Ovary (tissue), 9 donors: ENCODE measurements around the gene PIK3R6. TPM values are rescaled to one million over a fixed set of nuclear protein-coding genes. Genes with fewer than 3 reads are reported as not detected.

Source experiments
- DNase-seq, 5 donors: peaks; one replicate each; pipeline ENCODE4 v3.0.0-alpha.2; 2019 to 2020
- H3K27ac ChIP-seq, 2 donors: fragments of 200-600 bp; one replicate each; pipeline versions ENCODE4 v1.5.1 to v1.8.0; 2019 to 2022
- H3K27me3 ChIP-seq: fragments of 200-600 bp; one replicate; pipeline ENCODE4 v1.8.0; 2022
- H3K36me3 ChIP-seq: fragments of 200-600 bp; sonication (generic); one replicate; pipeline ENCODE4 v1.5.1; 2019
- H3K4me1 ChIP-seq: one replicate; pipeline ENCODE4 v1.8.1; 2013; ENCODE audit warnings: mild to moderate bottlenecking, moderate library complexity; ENCODE audit not compliant: insufficient read depth
- H3K4me3 ChIP-seq: fragments of 200-600 bp; sonication (generic); one replicate; pipeline ENCODE4 v1.5.1; 2017
- H3K9me3 ChIP-seq, 2 donors: fragments of 200-600 bp in 1 of 2; sonication (generic) in 1 of 2; one replicate each; pipeline versions ENCODE4 v1.5.1 to v1.8.1; 2013 to 2019; ENCODE audit warnings: mild to moderate bottlenecking in 1 of 2, moderate library complexity in 1 of 2
- EP300 ChIP-seq: sonication (generic); formaldehyde crosslinking; IDR thresholded peaks from one replicate; pipeline ENCODE4 v1.6.1; 2017; ENCODE audit warnings: antibody characterized with exemption
- POLR2A ChIP-seq: fragments of 450-650 bp; IDR thresholded peaks from one replicate; pipeline ENCODE4 v1.6.1; 2017; ENCODE audit warnings: antibody characterized with exemption, mild to moderate bottlenecking, moderate library complexity
- WGBS, 3 donors: extraction: QIAGEN DNeasy Blood & Tissue Kit in 1 of 3; methylation state at CpG; one replicate each; pipeline versions ENCODE4 v1.1.5 to v1.1.7; 2013 to 2017; 5-methylcytosine and 5-hydroxymethylcytosine counted together
- intact Hi-C, 4 donors: fragments of 100-400 bp; cut with DNase I; formaldehyde crosslinking; loops; one replicate each; pipeline versions ENCODE4 v1.11.0 to v1.15.1; 2022 to 2023
- polyA plus RNA-seq, 2 donors: library from polyadenylated mRNA; stranded (reverse); fragments of 200-250 nt in 1 of 2; fragments of 350-450 nt in 1 of 2; fragmentation: Illumina TruSeq in 1 of 2; extraction: RNeasy Lipid Tissue Mini Kit (QIAGEN cat#74804) in 1 of 2; gene quantifications; one replicate each; pipeline ENCODE4 v1.2.3, GENCODE V29; 2013 to 2014
- total RNA-seq, 7 donors: library from RNA; depleted of rRNA in 2 of 7; stranded (reverse); fragments of >200 nt in 2 of 7; fragmentation: NEBNext Ultra II Directional in 3 of 7; extraction: Animal tissue kit (Norgen Biotek cat#: 25700) in 3 of 7; gene quantifications; one replicate each; pipeline versions ENCODE4 v1.1.0 to v1.2.4, GENCODE V29; 2016 to 2023
- TF ChIP-seq, protein P1 (sequence below), 3 donors: fragments of 450-650 bp in 2 of 3; fragments of 200-600 bp in 1 of 3; IDR thresholded peaks; one replicate each; pipeline versions ENCODE4 v1.5.1 to v1.8.0; 2016 to 2022; ENCODE audit warnings: antibody characterized with exemption in 3 of 3, mild to moderate bottlenecking in 1 of 3
- donor health status: DM: no; HTN: no; CAD: no; lungs with moderate emphysema.
- donor health status: DM: no; HTN: no; CAD: no.
- donor health status: Bipolar disorder and iron deficiency.
- donor health status: DM: yes; HTN: yes; CAD: no.
- donor health status: DM: no; HTN: no; CAD: no.
- donor health status: DM: yes; HTN: yes; CAD: no.

PIK3R6 gene
- total and polyA plus RNA-seq, 9 donors = 0.12 to 0.93 (median 0.23) TPM

DNA sequence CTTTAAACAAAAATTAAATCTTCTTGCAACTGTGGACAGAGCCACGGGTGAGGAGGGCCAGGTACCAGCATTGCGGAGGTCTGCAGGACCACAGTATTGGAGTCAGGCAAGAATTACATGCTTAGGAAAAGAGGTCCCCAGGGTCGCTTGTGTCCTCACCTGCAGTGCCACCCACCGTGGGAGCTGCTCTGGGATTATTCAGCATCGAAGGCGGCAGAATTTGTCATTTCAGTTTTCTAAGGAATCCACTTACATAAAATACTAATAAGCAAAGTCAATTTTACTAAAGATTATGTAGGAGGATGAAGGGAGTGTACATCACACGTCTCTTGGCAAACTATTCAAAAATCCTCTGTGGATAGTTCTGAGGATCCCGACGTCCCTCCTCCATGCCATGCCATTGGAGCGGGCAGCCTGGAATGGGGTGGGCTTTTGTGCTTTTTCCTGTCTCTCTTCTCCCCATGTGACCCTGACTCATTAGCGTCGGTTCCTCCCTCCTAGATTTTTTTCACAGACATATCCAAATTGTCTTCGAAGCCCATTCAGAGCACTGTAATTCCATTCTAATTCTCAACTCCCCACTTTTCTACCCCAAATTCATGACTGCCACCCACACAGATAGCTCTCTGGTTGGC lies 3.0 kb upstream of the PIK3R6 start:
- TF ChIP-seq, protein P1, sequence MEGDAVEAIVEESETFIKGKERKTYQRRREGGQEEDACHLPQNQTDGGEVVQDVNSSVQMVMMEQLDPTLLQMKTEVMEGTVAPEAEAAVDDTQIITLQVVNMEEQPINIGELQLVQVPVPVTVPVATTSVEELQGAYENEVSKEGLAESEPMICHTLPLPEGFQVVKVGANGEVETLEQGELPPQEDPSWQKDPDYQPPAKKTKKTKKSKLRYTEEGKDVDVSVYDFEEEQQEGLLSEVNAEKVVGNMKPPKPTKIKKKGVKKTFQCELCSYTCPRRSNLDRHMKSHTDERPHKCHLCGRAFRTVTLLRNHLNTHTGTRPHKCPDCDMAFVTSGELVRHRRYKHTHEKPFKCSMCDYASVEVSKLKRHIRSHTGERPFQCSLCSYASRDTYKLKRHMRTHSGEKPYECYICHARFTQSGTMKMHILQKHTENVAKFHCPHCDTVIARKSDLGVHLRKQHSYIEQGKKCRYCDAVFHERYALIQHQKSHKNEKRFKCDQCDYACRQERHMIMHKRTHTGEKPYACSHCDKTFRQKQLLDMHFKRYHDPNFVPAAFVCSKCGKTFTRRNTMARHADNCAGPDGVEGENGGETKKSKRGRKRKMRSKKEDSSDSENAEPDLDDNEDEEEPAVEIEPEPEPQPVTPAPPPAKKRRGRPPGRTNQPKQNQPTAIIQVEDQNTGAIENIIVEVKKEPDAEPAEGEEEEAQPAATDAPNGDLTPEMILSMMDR (IDR thresholded peaks at IDR 0.05) = no peak
- TF ChIP-seq EP300 (no peak), POLR2A (no peak)
- H3K27ac ChIP-seq = no peak overlapping the region
- no peaks in the 10 kb centered on the region for H3K9me3 ChIP-seq
- no peak for DNase-seq
- H3K36me3 ChIP-seq = no peaks in the 10 kb centered on the region
- H3K27me3 ChIP-seq = no peaks in the 10 kb centered on the region
- intact Hi-C loops = no loop called here
- WGBS, 3 donors = 48 to 59% (median 55%) methylated on average over 13 of the region's 13 CpGs
- no peak overlapping the region for H3K4me3 ChIP-seq
- no peaks in the 10 kb centered on the region for H3K4me1 ChIP-seq

DNA sequence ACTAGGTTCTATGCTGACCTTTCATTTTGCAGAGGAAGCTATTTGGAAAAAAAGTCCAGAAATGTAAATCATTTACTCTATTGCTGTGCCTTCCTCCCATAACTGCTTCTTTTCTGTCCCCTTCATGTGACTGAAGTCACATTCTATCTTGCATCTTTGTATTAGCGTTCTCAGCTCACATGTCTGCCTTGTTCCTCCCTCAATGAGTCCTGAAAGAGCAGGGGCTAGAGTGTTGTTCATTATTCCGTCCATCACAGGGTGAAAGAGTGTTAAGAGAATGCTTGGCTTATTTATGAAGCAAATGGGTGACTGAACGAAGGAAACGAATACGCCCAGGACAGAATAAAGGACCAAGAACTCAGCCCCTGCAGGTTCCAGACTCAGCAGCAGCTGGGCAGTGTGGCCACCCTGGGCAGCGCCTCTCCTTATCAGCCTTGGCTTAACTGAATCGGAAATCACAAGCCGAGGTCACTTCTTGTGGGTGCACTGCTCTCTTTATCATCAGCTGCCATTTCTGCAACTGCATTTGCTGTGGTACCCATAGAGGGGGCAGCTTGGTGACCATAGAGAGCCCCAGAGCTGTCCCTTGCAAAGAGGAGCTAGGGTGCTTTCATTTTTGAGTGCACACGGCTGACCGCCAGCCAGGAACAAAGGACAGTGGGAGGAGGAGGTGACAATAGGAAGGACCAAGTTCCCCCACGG lies 1.8 kb upstream of the PIK3R6 start:
- Histone ChIP-seq H3K4me1 (no peaks in the 10 kb centered on the region), H3K4me3 (no peak overlapping the region), H3K27me3 (no peaks in the 10 kb centered on the region), H3K36me3 (no peaks in the 10 kb centered on the region), H3K27ac (no peak overlapping the region), H3K9me3 (no peaks in the 10 kb centered on the region)
- 63 to 72% (median 66%) methylated on average over 11 of the region's 11 CpGs for WGBS, 3 donors
- TF ChIP-seq POLR2A (no peak), EP300 (no peak)
- TF ChIP-seq, protein P1 (IDR thresholded peaks at IDR 0.05) = no peak
- no peak for DNase-seq
- intact Hi-C loops = no loop called here

DNA sequence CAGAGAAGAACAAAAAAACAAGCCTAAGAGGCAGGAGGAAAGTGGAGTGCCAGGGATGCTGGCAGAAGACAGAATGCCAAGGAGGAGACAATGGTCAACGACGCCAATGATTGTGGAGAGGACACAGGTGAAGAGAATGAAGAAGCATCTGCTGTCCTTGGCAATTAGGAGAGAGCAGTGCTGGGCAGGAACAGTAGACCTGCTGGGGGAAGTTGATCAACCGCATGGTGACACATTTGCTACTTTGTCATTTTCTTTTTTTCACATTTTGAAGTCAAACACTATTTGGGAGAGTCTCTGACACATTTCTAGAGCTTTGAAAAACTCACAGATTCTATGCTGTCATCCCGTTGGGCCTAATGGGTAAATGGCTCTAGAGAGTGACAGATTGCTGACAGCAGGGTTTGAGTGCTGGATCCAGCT lies 1.1 kb upstream of the PIK3R6 start:
- Histone ChIP-seq H3K9me3 (no peaks in the 10 kb centered on the region), H3K36me3 (no peaks in the 10 kb centered on the region), H3K27ac (no peak overlapping the region), H3K4me3 (no peak overlapping the region), H3K27me3 (no peaks in the 10 kb centered on the region), H3K4me1 (no peaks in the 10 kb centered on the region)
- WGBS, 3 donors = 87 to 93% (median 91%) methylated on average over 4 of the region's 4 CpGs
- TF ChIP-seq POLR2A (no peak), EP300 (no peak)
- TF ChIP-seq, protein P1 (IDR thresholded peaks at IDR 0.05) = no peak
- no peak for DNase-seq
- intact Hi-C loops = no loop called here

DNA sequence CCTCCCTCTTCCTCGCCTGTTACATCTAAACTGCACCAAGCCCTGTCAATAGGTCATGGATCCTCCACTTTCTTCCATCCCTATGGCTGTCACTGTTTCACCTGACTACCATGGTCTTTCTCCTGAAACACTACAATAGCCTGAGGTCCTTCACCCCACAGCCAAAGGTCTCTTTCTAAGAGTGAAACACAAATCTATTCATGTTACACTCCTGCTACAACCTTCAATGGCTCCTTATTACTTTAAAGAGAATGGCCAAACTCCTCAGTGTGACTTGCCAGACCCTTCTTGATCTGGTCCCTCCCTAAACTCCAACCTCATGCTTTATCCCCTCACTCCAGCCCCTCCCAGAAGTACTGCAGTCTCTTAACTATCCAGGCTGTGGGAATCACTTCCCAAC lies 618 bp upstream of the PIK3R6 start:
- Histone ChIP-seq H3K4me1 (no peaks in the 10 kb centered on the region), H3K4me3 (no peak overlapping the region), H3K27ac (no peak overlapping the region), H3K27me3 (no peaks in the 10 kb centered on the region), H3K9me3 (no peaks in the 10 kb centered on the region), H3K36me3 (no peaks in the 10 kb centered on the region)
- WGBS, 3 donors = 72 to 88% (median 88%) methylated on average over 1 of the region's 1 CpG
- TF ChIP-seq EP300 (no peak), POLR2A (no peak)
- TF ChIP-seq, protein P1 (IDR thresholded peaks at IDR 0.05) = no peak
- no peak for DNase-seq
- intact Hi-C loops = no loop called here
